GM12892 (cell line): ENCODE data around the gene NFATC2.

Experiments used
- POLR2A ChIP-seq: IDR thresholded peaks from 2 replicates; pipeline ENCODE4 v1.6.1; 2011; ENCODE audit warnings: low read depth, low read length, control low read depth
- POLR2AphosphoS5 ChIP-seq: IDR thresholded peaks from 2 replicates; pipeline ENCODE4 v1.6.1; 2011; ENCODE audit warnings: low read depth, low read length, control low read depth

DNA sequence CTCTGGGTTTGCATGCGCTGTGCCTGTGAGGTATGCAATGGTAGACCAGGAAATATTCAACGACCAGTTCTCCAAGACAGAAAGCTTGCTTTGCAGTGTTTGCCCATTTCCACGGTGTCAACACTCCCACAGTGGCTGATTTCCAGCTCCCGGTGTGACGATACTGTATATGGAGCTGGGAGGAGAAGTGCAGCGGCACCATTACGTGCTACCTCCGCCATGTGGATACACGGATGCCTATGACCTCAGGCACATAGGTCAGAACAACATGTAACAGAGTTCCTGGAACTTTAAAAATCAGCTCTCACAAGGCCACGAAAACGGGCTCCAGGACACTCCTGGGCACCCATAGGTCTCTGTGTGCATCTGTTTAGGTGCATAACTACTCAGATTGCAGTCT is 51.1 kb downstream of the NFATC2 start:
- TF ChIP-seq POLR2AphosphoS5, result no peak
- no peak for TF ChIP-seq POLR2A
